NCI-H1436 treated with DMSO at 0.1 percent for 48 hours (cell line): ENCODE data around the gene RIF1.

Source experiments
- DNase-seq: peaks from one replicate; lab custom pipeline; 2025; lab: John Stamatoyannopoulos, UW

The RIF1 gene, protein sequence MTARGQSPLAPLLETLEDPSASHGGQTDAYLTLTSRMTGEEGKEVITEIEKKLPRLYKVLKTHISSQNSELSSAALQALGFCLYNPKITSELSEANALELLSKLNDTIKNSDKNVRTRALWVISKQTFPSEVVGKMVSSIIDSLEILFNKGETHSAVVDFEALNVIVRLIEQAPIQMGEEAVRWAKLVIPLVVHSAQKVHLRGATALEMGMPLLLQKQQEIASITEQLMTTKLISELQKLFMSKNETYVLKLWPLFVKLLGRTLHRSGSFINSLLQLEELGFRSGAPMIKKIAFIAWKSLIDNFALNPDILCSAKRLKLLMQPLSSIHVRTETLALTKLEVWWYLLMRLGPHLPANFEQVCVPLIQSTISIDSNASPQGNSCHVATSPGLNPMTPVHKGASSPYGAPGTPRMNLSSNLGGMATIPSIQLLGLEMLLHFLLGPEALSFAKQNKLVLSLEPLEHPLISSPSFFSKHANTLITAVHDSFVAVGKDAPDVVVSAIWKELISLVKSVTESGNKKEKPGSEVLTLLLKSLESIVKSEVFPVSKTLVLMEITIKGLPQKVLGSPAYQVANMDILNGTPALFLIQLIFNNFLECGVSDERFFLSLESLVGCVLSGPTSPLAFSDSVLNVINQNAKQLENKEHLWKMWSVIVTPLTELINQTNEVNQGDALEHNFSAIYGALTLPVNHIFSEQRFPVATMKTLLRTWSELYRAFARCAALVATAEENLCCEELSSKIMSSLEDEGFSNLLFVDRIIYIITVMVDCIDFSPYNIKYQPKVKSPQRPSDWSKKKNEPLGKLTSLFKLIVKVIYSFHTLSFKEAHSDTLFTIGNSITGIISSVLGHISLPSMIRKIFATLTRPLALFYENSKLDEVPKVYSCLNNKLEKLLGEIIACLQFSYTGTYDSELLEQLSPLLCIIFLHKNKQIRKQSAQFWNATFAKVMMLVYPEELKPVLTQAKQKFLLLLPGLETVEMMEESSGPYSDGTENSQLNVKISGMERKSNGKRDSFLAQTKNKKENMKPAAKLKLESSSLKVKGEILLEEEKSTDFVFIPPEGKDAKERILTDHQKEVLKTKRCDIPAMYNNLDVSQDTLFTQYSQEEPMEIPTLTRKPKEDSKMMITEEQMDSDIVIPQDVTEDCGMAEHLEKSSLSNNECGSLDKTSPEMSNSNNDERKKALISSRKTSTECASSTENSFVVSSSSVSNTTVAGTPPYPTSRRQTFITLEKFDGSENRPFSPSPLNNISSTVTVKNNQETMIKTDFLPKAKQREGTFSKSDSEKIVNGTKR (N-terminal part only)

DNA sequence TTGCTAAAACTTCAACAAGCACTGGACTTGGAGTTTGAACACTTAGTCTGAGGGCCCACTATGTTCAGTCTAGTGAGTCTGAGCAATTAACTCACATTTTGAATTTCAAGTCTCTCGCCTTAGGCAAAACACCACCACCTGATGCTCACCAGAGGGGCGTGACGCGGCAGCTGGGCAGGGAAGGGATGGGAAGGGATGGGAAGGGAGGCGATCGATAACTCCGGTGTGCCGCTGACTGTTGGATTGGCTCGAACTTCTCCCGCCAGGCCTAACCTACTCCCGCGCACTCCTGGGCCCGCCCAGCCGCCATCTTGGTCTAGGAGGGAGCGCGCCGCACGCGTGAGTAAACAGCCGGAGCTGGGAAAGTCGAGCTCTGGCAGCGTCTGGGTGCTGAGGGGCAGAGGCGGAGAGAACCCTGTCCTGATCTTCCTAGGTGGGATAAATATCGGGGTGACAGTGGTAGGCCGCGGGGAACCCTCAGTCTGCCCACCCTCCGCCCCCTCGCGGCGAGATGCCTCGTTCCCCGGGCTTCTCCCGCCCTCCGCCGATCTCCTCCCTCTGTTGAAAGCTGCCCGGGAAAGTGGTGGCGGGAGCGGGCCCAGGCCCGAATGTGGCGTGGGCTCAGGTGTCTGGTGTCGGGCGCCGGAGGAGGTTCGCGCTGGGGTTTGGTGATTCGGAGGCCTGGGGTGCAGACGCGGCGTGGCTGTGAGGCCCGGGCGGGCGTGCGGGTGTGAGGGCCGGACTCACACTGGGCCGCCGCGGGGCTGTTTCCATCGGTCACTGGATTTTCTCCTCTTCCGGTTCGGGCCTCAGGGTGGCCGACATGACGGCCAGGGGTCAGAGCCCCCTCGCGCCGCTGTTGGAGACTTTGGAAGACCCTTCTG is at the start of gene RIF1:
Gene RIF1 (plus strand): TSS at position 302 of the 884 bp plus-strand sequence. CDS start 522 bp downstream, at position 824.
- DNase-seq: peak; percentile 79

DNA sequence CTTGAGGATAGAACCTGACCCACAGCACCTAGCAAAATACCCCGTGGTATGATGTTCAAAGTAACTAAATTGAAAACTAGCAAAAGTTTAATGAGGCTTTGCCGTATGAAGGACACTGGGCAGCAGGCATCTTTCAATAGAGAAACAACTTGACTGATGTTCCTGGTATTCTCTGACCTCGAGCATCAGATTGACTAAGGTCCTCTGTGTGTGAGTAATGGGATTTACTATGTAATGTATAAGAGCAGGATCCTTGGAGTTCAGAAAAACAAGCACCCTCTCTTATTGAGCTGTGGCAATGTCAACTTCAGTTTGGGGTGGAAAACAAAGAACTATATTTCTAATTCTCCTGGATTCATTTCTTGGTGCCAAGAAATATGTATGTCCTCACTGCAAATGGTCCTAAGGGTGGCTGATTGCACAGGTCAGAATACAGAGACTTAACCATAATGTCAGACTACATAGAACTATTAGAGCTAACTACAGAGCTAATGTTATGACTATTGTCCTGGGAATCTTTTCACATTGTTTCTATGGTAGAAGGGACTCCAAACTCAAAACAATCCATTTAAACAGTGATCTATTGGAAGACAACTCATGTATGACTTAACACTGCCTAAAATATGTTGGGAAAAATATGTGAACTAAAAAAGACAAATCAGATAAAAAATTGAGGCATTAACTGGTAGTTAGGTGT is 47.9 kb upstream of the RIF1 start:
- DNase-seq: no peak

DNA sequence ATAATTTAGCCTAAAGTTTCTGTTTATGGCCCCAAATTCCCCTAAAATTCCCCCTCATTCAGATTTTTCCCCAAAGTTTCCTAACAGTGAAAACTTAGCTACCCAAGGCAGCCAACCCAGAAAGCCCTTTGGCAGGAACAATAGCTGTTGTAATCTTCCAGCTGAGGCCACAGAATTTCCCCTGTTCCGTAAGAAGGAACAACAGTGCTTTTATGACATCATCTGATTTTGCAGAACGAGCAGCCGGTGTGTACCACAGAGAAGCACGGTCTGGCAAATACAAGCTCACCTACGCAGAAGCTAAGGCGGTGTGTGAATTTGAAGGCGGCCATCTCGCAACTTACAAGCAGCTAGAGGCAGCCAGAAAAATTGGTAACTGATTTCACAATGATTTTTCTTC is 46.0 kb upstream of the RIF1 start:
- no peak for DNase-seq

DNA sequence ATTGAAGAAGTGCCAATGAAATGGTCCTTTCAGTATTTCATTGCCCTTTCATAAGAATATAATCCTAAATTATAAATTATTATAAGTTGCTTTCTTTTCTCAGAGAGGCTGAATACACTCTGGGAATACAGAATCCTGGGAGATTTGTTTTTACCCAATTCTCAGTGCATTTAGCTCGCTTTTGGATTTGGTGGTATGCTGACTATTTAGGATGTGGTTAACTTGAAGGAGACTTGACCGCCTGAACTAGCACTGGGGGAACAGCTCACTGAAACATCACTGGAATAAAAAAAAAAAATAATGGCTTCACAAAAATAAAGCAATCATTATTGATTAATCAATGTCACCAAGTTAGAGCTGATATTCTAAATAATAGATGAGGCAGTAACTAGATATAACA is 42.1 kb upstream of the RIF1 start:
- no peak for DNase-seq

DNA sequence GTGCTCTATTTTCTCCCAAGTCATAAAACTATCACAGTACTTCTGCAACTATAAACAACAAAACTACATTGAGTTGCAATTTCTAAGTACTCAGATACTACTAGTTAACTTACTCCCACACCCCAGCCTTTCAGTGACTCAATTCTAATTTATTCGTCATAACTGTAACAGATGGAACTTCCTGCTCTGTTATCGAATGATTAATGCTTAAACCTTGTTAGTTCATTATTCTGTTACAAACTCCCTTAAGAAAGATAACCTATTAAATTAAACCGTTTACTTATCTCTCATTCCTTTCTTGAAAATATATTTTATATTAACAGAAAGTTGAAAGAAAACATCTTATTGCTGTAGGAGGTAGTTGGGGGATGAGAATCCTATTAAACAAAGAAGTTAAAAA is 35.3 kb upstream of the RIF1 start:
- no peak for DNase-seq

DNA sequence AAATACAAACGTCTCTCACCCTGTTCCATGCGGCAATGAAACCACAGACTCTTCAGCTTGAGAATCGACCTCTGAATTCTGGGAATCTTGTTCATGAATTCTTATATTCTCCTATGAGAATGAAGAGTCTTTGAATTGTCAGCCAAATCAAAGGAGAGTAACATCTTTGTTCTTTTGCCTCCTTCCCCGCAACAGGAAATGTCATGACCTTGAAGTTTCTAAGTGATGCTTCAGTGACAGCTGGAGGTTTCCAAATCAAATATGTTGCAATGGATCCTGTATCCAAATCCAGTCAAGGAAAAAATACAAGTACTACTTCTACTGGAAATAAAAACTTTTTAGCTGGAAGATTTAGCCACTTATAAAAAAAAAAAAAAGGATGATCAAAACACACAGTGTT is 30.5 kb upstream of the RIF1 start:
- no peak for DNase-seq

DNA sequence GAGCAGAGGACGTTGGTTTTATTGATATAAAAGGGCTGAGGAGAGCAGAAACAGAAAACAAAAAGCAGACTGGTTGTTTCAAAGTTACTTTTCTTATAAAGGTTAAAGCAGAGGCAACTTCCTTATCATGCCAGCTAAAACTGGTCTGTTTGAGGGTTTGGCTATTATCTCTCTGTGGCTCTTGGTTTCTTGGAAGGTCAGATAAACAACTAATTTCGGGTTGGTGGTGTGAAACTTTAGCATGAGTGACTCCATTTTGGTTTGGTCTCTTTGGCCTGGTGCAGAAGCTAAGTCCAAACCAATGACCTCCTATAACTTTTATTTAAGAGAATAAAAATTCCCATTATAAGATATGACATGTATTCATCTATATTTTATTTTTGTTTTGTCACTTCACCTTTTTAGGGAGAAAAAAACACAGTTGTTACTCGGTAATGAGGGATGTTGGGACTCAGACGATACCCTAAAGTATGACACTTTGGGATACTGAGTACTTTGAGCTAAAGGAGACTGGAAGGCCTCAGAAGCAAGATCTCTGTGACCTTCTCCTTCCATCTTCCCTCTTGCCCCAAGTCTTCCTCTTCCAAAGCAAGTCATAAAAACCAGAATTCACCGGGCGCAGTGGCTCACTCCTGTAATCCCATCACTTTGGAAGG is 29.0 kb upstream of the RIF1 start:
- DNase-seq: no peak

DNA sequence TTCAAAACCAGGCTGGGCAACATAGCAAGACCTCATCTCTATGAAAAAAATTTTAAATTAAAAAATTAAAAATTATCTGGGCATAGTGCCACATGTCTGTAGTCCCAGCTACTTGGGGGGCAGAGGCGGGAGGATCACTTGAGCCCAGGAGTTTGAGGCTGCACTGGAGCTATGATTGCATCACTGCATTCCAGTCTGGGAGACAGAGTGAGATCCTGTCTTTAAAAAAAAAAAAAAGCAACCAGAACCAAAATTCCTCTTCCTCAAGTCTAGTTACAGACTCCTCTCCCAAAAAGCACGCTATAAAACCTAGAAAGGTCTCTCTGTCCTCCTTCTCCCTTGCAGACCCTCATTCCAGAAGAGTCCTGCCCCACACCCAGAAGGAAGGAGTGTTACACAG is 28.4 kb upstream of the RIF1 start:
- DNase-seq: no peak

DNA sequence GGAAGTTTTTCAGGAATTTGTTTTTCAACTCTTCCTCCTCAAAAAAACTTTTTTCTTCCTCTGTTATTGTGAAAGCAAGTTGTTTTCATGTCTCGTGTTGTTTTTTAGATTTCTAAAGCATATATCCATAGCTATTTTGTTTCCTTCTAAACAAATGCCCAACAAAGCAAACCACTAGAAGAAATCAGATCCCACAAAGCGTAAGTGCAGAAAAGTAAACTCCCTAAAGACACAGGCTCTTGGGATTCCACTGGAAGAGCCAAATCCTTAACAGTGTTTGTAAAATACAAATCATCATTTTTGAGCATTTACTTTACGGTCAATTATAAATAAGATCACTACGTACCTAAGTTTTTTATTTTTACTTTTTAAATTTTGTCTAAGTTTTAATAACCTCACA is 21.7 kb upstream of the RIF1 start:
- DNase-seq: no peak

DNA sequence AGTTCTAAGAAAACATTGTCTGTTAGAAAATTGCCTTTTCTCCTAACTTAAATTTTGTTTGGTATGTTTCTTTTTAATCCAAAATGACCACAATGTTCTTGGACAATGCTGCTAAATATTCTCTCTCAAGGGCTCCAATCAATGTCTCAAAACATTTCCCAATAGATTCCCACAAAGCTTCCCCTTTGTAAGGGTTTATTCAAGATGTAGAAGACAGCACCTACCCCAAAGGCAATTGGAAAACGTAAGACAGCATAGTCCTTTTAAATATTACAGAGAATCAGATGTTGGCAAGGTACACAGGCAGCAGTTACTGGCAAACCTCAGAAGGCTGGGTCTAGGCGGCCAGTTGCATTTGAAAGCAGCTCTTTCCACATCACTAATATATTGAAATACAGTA is 18.3 kb upstream of the RIF1 start:
- DNase-seq: no peak

DNA sequence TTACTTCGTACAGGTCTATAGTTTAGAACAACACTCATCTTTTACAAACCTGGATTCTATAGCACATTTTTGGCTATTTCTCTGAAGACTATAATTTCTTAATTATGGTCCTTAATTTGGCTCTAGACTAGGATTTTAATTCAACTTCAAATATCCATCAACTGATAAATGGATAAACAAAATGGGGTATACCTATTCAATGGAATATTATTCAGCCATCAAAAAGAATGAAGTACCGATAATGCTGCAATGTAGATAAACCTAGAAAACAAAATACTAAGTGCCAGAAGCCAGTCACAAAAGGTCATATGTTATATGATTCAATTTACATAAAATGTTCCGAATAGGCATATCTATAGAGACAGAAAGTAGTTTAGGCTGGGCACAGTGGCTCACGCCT is 15.2 kb upstream of the RIF1 start:
- no peak for DNase-seq

DNA sequence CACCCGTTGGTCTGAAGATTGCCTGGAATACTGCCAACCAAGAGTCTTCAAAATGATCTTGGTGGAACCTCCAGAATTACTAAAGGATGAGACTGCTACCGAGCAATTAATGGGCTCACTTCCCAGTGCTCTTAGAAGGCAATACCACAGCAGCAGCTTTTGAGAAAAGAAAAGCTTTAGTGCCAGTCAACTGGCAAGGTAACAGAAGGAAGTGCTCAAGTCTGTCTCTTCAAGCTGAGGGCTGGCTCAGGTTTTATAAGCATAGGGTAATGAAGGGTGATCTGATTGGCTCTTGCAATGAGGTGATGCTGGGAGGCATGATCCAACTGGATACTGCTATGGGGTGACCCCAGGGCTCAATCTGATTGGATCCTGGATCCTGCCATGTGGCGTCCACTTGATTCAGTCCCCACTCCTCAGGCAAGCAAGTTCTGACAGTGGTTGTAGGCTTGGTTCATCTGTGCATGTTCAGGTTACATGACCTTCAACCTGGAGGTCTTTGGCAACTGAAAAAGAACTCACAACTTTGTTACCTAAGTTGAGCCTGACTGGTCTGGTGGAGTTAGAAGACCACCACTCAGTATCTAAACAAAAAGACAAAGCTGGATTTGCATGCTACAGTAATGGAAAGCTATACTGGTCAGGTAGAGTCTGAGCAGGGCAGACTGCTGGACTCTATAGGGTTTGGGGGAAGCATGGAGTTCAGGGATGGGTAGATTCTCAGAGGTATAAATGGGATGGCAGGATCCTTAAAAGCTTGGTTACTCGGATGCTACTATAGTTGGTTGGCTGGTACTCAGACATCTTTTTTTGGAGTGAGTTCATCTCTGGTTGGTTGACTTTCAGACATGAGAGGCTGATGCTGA is 14.0 kb upstream of the RIF1 start:
- no peak for DNase-seq

DNA sequence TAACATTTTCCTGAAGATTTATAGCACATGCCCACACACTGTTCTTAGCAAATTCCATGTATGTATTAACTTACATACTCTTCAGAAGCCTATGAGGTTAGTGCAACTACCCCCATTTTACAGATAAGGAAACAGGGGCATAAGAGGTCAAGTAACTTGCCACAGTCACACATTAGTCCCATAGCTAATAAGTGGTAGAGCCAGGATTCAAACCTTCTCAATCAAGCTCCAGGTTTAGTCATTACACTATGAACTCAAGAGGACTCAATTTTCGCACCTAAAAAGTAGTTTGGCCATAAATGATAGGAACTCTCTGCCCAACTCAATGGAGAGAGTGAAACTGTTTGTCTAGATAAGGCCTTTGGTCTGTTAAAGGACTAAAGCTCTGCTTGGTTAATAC is 9.7 kb upstream of the RIF1 start:
- DNase-seq: no peak

DNA sequence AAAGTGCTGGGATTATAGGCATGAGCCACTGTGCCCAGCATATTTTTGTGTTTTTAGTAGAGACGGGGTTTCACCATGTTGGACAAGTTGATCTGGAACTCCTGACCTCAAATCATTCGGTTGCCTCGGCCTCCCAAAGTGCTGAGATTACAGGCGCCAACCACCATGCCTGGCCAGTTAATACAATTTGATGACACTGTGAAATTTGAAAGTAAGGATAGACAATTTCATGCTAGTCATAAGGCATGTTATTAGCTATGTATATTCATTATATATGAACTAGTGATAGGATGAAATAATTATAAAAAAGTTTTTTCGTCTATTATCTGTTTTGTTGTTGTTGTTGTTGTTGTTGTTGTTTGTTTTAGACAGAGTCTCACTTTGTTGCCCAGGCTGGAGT is 8.6 kb upstream of the RIF1 start:
- DNase-seq: no peak

DNA sequence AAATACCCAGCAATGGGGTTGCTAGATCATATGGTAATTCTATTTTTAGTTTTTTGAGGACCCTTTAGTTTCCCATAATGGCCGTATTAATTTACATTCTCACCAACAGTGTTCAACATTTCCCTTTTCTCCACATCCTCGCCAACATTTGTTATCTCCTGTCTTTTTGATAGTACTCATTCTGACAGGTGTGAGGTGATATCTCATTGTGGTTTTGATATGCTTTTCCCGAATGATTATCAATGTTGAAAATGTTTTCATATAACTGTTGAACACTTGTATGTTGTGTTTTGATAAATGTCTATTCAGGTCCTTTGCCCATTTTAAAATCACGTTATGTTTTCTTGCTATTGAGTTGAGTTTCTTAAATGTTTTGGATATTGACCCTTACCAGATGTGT is 5.8 kb upstream of the RIF1 start:
- DNase-seq: no peak

DNA sequence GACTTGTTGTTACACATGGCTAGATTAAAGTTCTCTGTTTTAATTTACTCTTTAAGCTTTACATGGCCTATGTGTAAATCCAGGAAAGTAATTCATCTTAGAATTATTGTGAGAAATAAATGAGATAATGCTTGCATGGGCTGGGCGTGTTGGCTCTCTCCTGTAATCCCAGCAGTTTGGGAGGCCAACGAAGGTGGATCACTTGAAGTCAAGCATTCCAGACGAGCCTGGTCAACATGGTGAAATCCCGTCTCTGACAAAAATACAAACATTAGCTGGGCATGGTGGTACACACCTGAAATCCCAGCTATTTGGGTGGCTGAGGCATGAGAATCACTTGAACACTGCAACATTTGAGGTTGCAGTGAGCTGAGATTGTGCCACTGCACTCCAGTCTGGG is 4.3 kb upstream of the RIF1 start:
- DNase-seq: no peak

DNA sequence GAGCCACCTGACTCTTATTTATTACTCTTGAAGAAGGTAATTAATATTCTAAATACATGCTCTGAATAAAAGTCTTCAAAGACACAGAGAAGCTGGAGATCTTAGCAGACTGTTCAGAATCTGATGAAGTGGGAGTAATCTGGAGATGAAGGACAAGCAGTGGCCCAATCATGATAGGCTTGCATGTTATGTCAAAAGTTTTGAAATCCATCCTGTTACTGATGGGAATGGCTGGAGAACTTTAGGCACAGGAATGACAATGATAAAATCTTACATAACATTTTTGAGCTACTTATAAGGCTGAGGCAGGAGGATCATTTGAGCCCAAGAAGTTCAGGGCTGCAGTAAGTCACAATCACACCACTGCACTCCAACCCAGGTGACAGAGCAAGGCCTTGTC is 2.4 kb upstream of the RIF1 start:
- no peak for DNase-seq

DNA sequence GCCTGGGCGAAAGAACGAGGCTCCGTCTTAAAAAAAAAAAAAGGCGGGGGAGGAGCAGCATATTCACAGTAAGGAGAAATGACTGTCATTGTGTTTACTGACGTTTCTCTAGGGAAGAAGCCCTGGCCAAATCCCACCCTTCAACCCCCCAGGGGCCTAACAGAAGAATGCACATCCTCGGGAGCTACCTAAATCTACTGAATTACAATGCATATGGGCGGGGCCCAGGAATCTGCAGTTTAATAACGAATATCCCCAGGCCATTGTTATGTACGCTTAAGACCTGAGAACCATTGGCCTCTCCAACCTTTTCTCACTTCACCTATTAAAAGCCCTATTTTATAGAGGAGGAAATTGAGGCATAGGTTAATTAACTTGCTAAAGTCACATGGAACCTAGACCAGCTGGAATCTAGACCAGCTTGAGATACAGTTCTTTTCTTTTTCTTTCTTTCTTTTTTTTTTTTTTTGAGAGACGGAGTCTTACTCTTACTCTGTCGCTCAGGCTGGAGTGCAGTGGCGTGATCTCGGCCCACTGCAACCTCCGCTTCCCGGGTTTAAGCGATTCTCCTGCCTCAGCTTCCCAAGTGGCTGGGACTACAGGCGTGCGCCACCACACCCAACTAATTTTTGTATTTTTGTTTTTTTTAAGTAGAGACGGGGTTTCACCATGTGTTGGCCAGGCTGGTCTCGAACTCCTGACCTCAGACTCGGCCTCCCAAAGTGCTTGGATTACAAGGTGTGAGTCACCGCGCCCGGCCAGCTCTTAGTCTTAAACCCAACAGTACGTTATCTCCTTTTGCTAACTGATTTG is 708 bp upstream of the RIF1 start:
- no peak for DNase-seq

DNA sequence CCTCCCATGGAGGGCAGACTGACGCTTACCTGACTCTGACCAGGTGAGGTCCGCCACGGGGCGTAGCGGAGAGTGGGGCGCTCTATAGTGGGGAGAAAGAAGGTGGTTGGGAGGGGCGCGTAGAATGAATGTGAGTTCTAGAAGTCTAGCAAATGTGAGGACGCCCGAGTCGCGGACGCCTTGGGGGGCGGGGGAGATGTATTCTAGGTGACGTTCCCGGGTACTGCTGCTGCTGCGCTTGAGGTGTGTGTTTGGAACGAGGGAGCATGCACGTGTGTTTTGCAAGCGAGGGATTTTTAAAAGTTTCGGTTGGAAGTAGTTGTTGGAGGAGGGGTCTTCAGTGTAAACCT is 758 bp downstream of the RIF1 start:
- DNase-seq: no peak
